ENCODE measurements around the gene QSOX2. TPM values are rescaled to one million over a fixed set of nuclear protein-coding genes. Genes with fewer than 3 reads are reported as not detected.

Gene QSOX2
- total RNA-seq, 4 donors from 2014 or later: 3.4 to 7.2 (median 5.2) TPM

DNA sequence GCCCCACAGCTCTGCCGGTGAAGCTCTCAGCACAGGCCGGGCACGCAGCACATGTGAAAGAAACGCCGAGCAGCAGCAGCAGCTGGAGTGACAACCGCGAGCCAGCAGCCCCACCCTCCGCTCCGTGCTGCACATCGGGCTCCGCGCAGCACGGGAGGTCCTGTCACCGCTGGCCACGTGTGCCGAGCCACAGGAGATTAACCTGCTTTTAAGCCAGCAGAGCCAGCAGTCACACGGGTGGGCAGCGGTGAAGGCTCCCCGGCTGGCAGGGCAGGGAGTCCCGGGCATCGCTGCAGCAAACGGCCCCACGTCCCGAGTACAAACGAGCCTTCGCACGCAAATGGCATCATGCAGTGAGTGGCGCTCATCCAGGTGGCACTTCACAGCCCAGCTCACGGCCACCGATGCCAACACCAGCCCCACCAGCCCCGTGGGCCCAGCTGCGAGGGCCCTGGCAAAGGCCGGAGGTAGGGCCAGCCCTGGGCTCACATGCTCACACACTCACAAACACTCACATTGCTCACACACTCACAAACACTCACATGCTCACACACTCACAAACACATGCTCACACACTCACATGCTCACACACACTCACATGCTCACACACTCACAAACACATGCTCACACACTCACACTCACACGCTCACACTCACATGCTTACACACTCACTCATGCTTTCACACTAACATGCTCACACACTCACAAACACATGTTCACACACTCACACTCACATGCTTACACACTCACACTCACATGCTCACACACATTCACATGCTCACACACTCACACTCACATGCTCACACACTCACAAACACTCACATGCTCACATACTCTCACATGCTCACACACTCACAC, 47.2 kb upstream of the QSOX2 start:
- ATAC-seq: no peak
- TF ChIP-seq POLR2AphosphoS5 (IDR thresholded peaks at IDR 0.05) (no peak), POLR2A (IDR thresholded peaks at IDR 0.05) (no peak), EP300 (IDR thresholded peaks at IDR 0.05) (no peak)
- TF ChIP-seq, protein P1, sequence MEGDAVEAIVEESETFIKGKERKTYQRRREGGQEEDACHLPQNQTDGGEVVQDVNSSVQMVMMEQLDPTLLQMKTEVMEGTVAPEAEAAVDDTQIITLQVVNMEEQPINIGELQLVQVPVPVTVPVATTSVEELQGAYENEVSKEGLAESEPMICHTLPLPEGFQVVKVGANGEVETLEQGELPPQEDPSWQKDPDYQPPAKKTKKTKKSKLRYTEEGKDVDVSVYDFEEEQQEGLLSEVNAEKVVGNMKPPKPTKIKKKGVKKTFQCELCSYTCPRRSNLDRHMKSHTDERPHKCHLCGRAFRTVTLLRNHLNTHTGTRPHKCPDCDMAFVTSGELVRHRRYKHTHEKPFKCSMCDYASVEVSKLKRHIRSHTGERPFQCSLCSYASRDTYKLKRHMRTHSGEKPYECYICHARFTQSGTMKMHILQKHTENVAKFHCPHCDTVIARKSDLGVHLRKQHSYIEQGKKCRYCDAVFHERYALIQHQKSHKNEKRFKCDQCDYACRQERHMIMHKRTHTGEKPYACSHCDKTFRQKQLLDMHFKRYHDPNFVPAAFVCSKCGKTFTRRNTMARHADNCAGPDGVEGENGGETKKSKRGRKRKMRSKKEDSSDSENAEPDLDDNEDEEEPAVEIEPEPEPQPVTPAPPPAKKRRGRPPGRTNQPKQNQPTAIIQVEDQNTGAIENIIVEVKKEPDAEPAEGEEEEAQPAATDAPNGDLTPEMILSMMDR (IDR thresholded peaks at IDR 0.05): no peak
- H3K9me3 ChIP-seq: no peaks in the 10 kb centered on the region
- 94 to 97% methylated on average over 2 to 5 of the region's 34 CpGs for WGBS, 2 donors (ENCODE audit: low coverage in 1 of 2)
- H3K4me3 ChIP-seq: no peak overlapping the region
- H3K27ac ChIP-seq: no peak overlapping the region
- peaks cover 65% of the 10 kb centered on the region for H3K27me3 ChIP-seq
- no peaks in the 10 kb centered on the region for H3K4me1 ChIP-seq
- no peaks in the 10 kb centered on the region for H3K36me3 ChIP-seq

- peaks cover 65% of the 10 kb centered on the region for H3K27me3 ChIP-seq
- TF ChIP-seq, protein P1 (IDR thresholded peaks at IDR 0.05): no peak
- TF ChIP-seq EP300 (IDR thresholded peaks at IDR 0.05) (no peak), POLR2A (IDR thresholded peaks at IDR 0.05) (no peak), POLR2AphosphoS5 (IDR thresholded peaks at IDR 0.05) (no peak)
Measured at GRCh38 chr9:136292026-136292538, 46.5 kb upstream of the QSOX2 start.

DNA sequence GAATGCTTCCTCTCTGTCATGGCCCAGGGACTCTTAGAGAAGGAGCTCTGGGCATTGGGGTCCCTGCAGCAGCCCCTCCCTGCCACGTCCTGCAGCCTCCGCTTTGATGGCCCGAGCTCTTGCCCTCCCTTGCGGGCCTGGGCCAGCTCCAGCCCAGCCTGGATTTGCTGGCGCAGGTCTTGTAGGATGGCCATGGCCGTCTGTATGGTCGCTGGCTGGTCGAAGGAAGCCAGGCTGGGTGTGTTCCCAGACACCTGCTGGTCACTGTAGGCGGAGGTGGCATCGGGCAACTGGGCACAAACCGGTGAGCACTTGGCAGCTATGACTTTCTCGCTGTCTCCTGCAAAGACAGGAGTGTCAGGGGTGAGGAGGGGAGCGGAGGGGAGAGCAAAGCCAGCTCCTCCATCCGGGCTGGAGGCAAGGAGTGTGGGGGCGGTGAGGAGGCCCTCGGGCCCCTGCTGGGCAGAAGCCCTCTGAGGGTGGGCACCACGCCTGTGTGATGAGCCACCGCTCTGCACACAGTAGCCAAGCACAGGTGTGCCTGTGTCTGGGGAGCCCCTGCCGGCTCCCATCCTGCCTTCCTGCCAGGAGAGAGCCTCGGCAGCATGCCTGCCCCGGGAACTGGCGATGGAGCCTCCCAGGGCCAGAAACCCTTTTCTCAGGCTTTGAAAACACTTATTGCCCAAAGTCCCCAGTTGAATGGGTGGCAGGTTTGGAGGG, 45.9 kb upstream of the QSOX2 start:
- TF ChIP-seq EP300 (IDR thresholded peaks at IDR 0.05) (no peak), POLR2A (IDR thresholded peaks at IDR 0.05) (no peak), POLR2AphosphoS5 (IDR thresholded peaks at IDR 0.05) (no peak)
- TF ChIP-seq, protein P1 (IDR thresholded peaks at IDR 0.05): no peak
- Histone ChIP-seq H3K27me3 (peaks cover 65% of the 10 kb centered on the region), H3K4me1 (no peaks in the 10 kb centered on the region), H3K9me3 (no peaks in the 10 kb centered on the region), H3K36me3 (no peaks in the 10 kb centered on the region), H3K27ac (no peak overlapping the region), H3K4me3 (no peak overlapping the region)
- whole genome bisulfite sequencing, 2 donors (ENCODE audit: low coverage in 1 of 2): 60 to 65% methylated on average over 3 to 4 of the region's 22 CpGs
- ATAC-seq: no peak

More at GRCh38 chr9:136292026-136292538, 46.5 kb upstream of the QSOX2 start:
- Histone ChIP-seq H3K36me3 (no peaks in the 10 kb centered on the region), H3K9me3 (no peaks in the 10 kb centered on the region), H3K4me3 (no peak overlapping the region), H3K4me1 (no peaks in the 10 kb centered on the region), H3K27ac (no peak overlapping the region)
- WGBS, 2 donors (ENCODE audit: low coverage in 1 of 2): 80% methylated on average over 1 of the region's 19 CpGs; no CpG with 5 or more reads in 1 of the 2 donors
- ATAC-seq: no peak

DNA sequence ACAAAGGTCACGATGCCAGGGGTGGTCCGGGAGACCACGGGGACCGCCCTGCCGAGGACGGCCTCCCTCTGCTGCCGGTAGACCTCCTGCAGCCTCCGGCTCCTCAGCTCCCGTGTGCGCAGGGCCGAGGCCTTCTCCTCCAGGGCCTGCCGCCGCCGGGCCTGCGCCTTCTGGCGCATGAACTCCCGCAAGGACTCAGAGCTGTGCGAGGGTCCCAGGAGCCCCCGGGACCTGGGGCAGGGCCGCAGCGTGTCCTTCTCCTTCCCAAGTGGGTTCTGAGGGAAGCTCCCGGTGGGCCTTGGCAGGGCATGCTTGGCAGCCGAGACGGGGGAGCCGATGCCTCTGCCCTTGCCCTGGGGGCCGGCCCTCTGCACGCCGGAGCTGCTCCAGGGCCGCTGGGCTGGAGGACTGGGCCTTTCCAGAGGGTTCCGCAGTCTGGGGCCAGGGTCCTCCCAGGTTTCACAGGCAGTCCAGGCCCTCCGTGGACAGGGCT, 44.9 kb upstream of the QSOX2 start:
- peaks cover 65% of the 10 kb centered on the region for H3K27me3 ChIP-seq
- no peak for ATAC-seq
- H3K36me3 ChIP-seq: no peaks in the 10 kb centered on the region

More for the DNA sequence above, 44.9 kb upstream of the QSOX2 start:
- WGBS, 2 donors (ENCODE audit: low coverage in 1 of 2): no CpG with 5 or more reads among the region's 31 CpGs
- Histone ChIP-seq H3K4me1 (no peaks in the 10 kb centered on the region), H3K4me3 (no peak overlapping the region), H3K27ac (no peak overlapping the region), H3K9me3 (no peaks in the 10 kb centered on the region)
- no peak for TF ChIP-seq POLR2AphosphoS5 (IDR thresholded peaks at IDR 0.05)
- TF ChIP-seq EP300 (IDR thresholded peaks at IDR 0.05): no peak
- TF ChIP-seq, protein P1 (IDR thresholded peaks at IDR 0.05): no peak
- no peak for TF ChIP-seq POLR2A (IDR thresholded peaks at IDR 0.05)
